Cardiac muscle cell (in vitro differentiated cells and primary cell): ENCODE results near the gene MMP28. TPM values are rescaled to one million over a fixed set of nuclear protein-coding genes. Genes with fewer than 3 reads are reported as not detected.

Experiments
- DNase-seq, 2 donors: peaks; one replicate each; pipeline versions ENCODE4 v3.0.0 to v3.0.0-alpha.2; 2010 to 2017; ENCODE audit warnings: low read depth in 1 of 2, low spot score in 1 of 2
- H3K27ac ChIP-seq: fragments of 200-600 bp; sonication (generic); 2 replicates; pipeline ENCODE4 v1.5.1; 2016
- H3K27me3 ChIP-seq: fragments of 200-600 bp; sonication (generic); 2 replicates; pipeline ENCODE4 v1.6.0; 2016; ENCODE audit warnings: control low read depth
- H3K36me3 ChIP-seq: fragments of 200-600 bp; sonication (generic); 2 replicates; pipeline ENCODE4 v1.5.1; 2016; ENCODE audit warnings: control low read depth
- H3K4me1 ChIP-seq: fragments of 200-600 bp; sonication (generic); 2 replicates; pipeline ENCODE4 v1.8.1; 2017; ENCODE audit warnings: low read depth, mild to moderate bottlenecking, mixed run types
- H3K4me3 ChIP-seq: fragments of 200-600 bp; sonication (generic); 2 replicates; pipeline ENCODE4 v1.5.1; 2016; ENCODE audit warnings: mild to moderate bottlenecking
- H3K9me3 ChIP-seq: fragments of 200-600 bp; sonication (generic); 2 replicates; pipeline ENCODE4 v1.5.1; 2017; ENCODE audit warnings: low read depth, mild to moderate bottlenecking, control low read depth
- polyA plus RNA-seq: library from polyadenylated mRNA; unstranded; fragments of >200 nt; fragmentation: Nextera tagmentation; extraction: Ambion mirVana; gene quantifications from 2 replicates; pipeline ENCODE4 v1.2.1, GENCODE V29; 2016
- total RNA-seq: library from RNA; depleted of rRNA; stranded (reverse); fragments of >200 nt; gene quantifications from 2 replicates; pipeline ENCODE4 v1.2.3, GENCODE V29; 2016
- TF ChIP-seq, protein P1 (sequence below): IDR thresholded peaks from 2 replicates; pipeline ENCODE4 v1.5.1; 2012; ENCODE audit warnings: low read depth, mild to moderate bottlenecking, low read length

The MMP28 gene, protein sequence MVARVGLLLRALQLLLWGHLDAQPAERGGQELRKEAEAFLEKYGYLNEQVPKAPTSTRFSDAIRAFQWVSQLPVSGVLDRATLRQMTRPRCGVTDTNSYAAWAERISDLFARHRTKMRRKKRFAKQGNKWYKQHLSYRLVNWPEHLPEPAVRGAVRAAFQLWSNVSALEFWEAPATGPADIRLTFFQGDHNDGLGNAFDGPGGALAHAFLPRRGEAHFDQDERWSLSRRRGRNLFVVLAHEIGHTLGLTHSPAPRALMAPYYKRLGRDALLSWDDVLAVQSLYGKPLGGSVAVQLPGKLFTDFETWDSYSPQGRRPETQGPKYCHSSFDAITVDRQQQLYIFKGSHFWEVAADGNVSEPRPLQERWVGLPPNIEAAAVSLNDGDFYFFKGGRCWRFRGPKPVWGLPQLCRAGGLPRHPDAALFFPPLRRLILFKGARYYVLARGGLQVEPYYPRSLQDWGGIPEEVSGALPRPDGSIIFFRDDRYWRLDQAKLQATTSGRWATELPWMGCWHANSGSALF
- total RNA-seq (0.39 TPM in 1 of 2 replicates, not detected in the other), polyA plus RNA-seq (0.84 and 0.94 TPM in 2 replicates)

DNA sequence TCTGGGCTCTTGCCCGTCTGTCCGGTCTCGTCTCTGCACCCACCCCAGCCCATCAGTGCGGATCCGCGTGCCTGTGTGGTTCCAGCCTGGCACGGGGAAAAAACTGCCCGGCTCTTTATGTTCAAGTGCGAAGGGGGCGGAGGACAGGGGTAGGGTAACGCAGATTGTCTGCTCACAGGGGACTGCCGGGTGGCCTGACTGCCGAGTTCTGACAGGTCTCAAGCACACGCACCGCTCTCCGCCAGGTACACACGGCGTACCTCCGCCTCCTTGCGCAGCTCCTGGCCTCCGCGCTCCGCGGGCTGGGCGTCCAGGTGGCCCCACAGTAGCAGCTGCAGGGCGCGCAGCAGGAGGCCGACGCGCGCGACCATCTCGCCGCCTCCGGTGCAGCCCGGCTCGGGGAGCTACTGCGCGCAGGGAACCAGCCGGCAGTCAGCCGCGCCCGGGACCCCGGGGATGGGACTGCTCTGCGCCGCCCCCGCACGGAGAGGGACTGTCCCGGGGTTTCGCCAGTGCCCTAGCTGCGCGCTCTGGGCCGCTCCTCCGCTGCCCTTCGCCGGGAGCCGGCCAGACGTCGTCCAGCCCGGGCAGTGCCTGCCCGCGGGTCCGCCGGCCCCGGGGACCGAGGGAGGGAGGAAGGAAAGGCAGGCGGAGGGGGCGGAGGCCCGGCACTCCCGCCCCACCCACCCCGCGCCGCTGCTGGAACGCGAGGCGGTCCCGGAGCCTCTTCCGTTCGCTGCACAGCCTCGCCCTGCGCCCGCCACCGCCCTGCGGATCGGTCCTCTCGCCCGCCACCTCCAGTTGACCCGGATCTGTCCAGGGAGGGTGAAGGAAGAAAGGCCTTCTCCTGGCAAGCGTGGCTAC, at the start of gene MMP28:
TSS of gene MMP28 (minus strand) at position 635 of the 864 bp plus-strand sequence. CDS start at position 371, 264 bp downstream.
- peak within 1 kb of the TSS; percentile 42 for H3K4me3 ChIP-seq

DNA sequence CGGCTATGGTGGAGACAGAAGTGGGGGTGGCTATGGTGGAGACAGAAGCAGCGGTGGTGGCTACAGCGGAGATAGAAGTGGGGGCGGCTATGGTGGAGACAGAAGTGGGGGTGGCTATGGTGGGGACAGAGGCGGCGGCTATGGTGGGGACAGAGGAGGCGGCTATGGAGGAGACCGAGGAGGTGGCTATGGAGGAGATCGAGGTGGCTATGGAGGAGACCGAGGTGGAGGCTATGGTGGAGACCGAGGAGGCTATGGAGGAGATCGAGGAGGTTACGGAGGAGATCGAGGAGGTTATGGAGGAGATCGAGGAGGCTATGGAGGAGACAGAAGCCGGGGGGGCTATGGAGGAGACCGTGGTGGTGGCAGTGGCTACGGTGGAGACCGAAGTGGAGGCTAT, 49.1 kb upstream of the MMP28 start:
- Histone ChIP-seq H3K27me3 (no peaks in the 10 kb centered on the region), H3K4me1 (peaks cover 11% of the 10 kb centered on the region), H3K36me3 (peaks cover 59% of the 10 kb centered on the region), H3K4me3 (no peak overlapping the region), H3K9me3 (no peaks in the 10 kb centered on the region), H3K27ac (no peak overlapping the region)
- TF ChIP-seq, protein P1, sequence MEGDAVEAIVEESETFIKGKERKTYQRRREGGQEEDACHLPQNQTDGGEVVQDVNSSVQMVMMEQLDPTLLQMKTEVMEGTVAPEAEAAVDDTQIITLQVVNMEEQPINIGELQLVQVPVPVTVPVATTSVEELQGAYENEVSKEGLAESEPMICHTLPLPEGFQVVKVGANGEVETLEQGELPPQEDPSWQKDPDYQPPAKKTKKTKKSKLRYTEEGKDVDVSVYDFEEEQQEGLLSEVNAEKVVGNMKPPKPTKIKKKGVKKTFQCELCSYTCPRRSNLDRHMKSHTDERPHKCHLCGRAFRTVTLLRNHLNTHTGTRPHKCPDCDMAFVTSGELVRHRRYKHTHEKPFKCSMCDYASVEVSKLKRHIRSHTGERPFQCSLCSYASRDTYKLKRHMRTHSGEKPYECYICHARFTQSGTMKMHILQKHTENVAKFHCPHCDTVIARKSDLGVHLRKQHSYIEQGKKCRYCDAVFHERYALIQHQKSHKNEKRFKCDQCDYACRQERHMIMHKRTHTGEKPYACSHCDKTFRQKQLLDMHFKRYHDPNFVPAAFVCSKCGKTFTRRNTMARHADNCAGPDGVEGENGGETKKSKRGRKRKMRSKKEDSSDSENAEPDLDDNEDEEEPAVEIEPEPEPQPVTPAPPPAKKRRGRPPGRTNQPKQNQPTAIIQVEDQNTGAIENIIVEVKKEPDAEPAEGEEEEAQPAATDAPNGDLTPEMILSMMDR: no peak
- DNase-seq: no peak

More for the DNA sequence above, at the start of gene MMP28:
- peak; percentile 35 to 58 for DNase-seq
- Histone ChIP-seq H3K9me3 (no peaks in the 10 kb centered on the region), H3K27ac (no peak within 1 kb of the TSS), H3K4me1 (no peaks in the 10 kb centered on the region), H3K36me3 (no peaks in the 10 kb centered on the region), H3K27me3 (peaks cover 100% of the 10 kb centered on the region)
- TF ChIP-seq, protein P1: no peak

DNA sequence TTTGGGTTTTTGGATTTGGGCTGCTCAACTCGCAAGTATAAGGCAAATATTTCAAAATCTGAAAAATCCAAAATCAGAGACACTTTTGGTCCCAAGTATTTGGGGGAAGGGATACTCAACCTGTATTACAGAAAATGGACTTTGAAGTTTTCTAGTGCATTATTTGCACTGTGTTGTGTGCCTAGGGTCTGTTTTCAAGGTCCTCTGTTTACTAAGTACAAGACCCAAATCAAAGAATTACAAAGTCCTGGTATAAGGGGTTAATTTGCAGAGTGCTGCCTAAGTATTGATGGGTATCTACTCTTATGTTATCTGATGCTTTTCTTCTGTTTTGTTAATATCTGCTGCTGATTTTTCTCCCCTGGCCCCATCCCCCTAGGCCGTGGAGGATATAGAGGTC, 48.3 kb upstream of the MMP28 start:
- no peaks in the 10 kb centered on the region for H3K9me3 ChIP-seq
- H3K27me3 ChIP-seq: no peaks in the 10 kb centered on the region
- no peak overlapping the region for H3K4me3 ChIP-seq
- no peak overlapping the region for H3K27ac ChIP-seq
- DNase-seq: no peak
- peaks cover 11% of the 10 kb centered on the region for H3K4me1 ChIP-seq
- TF ChIP-seq, protein P1: no peak
- peaks cover 64% of the 10 kb centered on the region for H3K36me3 ChIP-seq

DNA sequence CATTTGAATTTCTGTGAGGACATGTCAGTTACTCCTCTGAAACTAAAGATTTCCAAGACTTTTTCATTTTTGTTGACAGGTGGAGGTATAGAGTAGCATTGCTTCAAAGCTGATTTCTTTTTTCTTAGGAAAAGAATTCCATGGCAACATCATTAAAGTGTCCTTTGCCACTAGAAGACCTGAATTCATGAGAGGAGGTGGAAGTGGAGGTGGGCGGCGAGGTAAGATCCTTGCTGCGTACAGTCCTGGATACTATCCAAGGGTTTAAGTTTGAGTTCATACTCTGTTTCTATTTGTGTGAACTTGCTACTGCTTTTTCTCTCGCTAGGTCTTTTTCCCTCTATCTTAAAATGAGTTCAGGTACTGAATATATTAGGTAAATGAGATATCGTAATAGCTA, 46.8 kb upstream of the MMP28 start:
- Histone ChIP-seq H3K36me3 (peaks cover 78% of the 10 kb centered on the region), H3K4me1 (peaks cover 4% of the 10 kb centered on the region), H3K27ac (no peak overlapping the region), H3K9me3 (no peaks in the 10 kb centered on the region), H3K4me3 (no peak overlapping the region), H3K27me3 (no peaks in the 10 kb centered on the region)
- DNase-seq: no peak
- TF ChIP-seq, protein P1: no peak

DNA sequence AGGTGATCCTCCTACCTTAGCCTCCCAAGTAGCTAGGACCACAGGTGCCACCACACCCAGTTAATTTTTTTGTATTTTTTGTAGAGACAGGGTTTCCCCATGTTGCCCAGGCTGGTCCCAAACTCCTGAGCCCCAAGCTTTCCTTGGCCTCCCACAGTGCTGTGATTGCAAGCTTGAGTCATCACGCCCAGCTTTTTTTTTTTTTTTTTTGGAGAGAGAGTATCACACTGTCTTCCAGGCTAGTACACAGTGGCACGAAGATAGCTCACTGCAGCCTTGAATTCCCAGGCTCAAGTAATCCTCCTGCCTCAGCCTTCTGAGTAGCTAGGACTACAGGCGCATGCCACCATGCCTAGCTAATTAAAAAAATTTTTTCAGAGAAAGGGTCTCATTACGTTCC, 46.1 kb upstream of the MMP28 start:
- Histone ChIP-seq H3K27me3 (no peaks in the 10 kb centered on the region), H3K27ac (no peak overlapping the region), H3K9me3 (no peaks in the 10 kb centered on the region), H3K4me1 (no peaks in the 10 kb centered on the region), H3K4me3 (no peak overlapping the region), H3K36me3 (peaks cover 83% of the 10 kb centered on the region)
- DNase-seq: peak in 1 of 2 donors; percentile 42
- TF ChIP-seq, protein P1: no peak
